ENCODE results near the gene TMTC2. TPM values are rescaled to one million over a fixed set of nuclear protein-coding genes. Genes with fewer than 3 reads are reported as not detected.
"Not testable (repeated sequence)": the region's sequence is repeated elsewhere in the genome, so short reads cannot be mapped to it uniquely, and the experiment has no call there.

The TMTC2 gene
- total RNA-seq, 1 donor from 2014 or later = 37.9 TPM

- Histone ChIP-seq H3K4me3 (no peak overlapping the region), H3K36me3 (no peaks in the 10 kb centered on the region), H3K4me1 (no peaks in the 10 kb centered on the region), H3K9me3 (no peaks in the 10 kb centered on the region), H3K27me3 (no peaks in the 10 kb centered on the region), H3K27ac (no peak overlapping the region)
- no peak for TF ChIP-seq CTCF (IDR thresholded peaks at IDR 0.05)
- ATAC-seq = no peak
- DNase-seq = no peak
- intact Hi-C loops (cut with DNase I) = no loop called here
Observed at GRCh38 chr12:82835217-82835616, 148.5 kb downstream of the TMTC2 start.

GRCh38 chr12:82838131-82838551 lies 151.4 kb downstream of the TMTC2 start:
- H3K4me3 ChIP-seq = no peak overlapping the region
- TF ChIP-seq CTCF (IDR thresholded peaks at IDR 0.05) = no peak
- H3K27me3 ChIP-seq = no peaks in the 10 kb centered on the region
- H3K36me3 ChIP-seq = no peaks in the 10 kb centered on the region
- no peaks in the 10 kb centered on the region for H3K9me3 ChIP-seq
- no peak overlapping the region for H3K27ac ChIP-seq
- ATAC-seq (no peak), DNase-seq (no peak)
- intact Hi-C loops (cut with DNase I) = no loop called here
- no peaks in the 10 kb centered on the region for H3K4me1 ChIP-seq

GRCh38 chr12:82838827-82839226 lies 152.1 kb downstream of the TMTC2 start:
- ATAC-seq = no peak
- no peak for DNase-seq
- intact Hi-C loops (cut with DNase I) = no loop called here
- H3K4me1 ChIP-seq = no peaks in the 10 kb centered on the region
- no peak overlapping the region for H3K4me3 ChIP-seq
- H3K9me3 ChIP-seq = no peaks in the 10 kb centered on the region
- H3K27me3 ChIP-seq = no peaks in the 10 kb centered on the region
- no peak for TF ChIP-seq CTCF (IDR thresholded peaks at IDR 0.05)
- H3K27ac ChIP-seq = no peak overlapping the region
- no peaks in the 10 kb centered on the region for H3K36me3 ChIP-seq

- Histone ChIP-seq H3K4me1 (no peaks in the 10 kb centered on the region), H3K9me3 (no peaks in the 10 kb centered on the region), H3K27ac (no peak overlapping the region), H3K36me3 (no peaks in the 10 kb centered on the region), H3K4me3 (no peak overlapping the region), H3K27me3 (no peaks in the 10 kb centered on the region)
- TF ChIP-seq CTCF (IDR thresholded peaks at IDR 0.05) = no peak
- DNase-seq (no peak), ATAC-seq (no peak)
- intact Hi-C loops (cut with DNase I) = no loop called here
Observed at GRCh38 chr12:82839796-82840195, 153.1 kb downstream of the TMTC2 start.

- intact Hi-C loops (cut with DNase I) = no loop called here
- TF ChIP-seq CTCF (IDR thresholded peaks at IDR 0.05) = no peak
- H3K27ac ChIP-seq = no peak overlapping the region
- no peaks in the 10 kb centered on the region for H3K36me3 ChIP-seq
- H3K4me1 ChIP-seq = no peaks in the 10 kb centered on the region
- H3K27me3 ChIP-seq = no peaks in the 10 kb centered on the region
- no peak overlapping the region for H3K4me3 ChIP-seq
- DNase-seq (no peak), ATAC-seq (no peak)
- no peaks in the 10 kb centered on the region for H3K9me3 ChIP-seq
Observed at GRCh38 chr12:82841487-82841904, 154.8 kb downstream of the TMTC2 start.

GRCh38 chr12:82842480-82842879 lies 155.8 kb downstream of the TMTC2 start:
- no peak for TF ChIP-seq CTCF (IDR thresholded peaks at IDR 0.05)
- Histone ChIP-seq H3K4me1 (no peaks in the 10 kb centered on the region), H3K27me3 (no peaks in the 10 kb centered on the region), H3K9me3 (no peaks in the 10 kb centered on the region), H3K27ac (no peak overlapping the region), H3K36me3 (no peaks in the 10 kb centered on the region), H3K4me3 (no peak overlapping the region)
- intact Hi-C loops (cut with DNase I) = no loop called here
- DNase-seq (no peak), ATAC-seq (no peak)

GRCh38 chr12:82845076-82845475 lies 158.4 kb downstream of the TMTC2 start:
- H3K27me3 ChIP-seq; DNase-seq; H3K4me1 ChIP-seq; H3K4me3 ChIP-seq; ATAC-seq; intact Hi-C loops (cut with DNase I); H3K9me3 ChIP-seq; H3K36me3 ChIP-seq; H3K27ac ChIP-seq: not testable (repeated sequence)

All from upper lobe of right lung (tissue), 1 donor.